Kidney epithelial cell (primary cell): ENCODE measurements around the gene D2HGDH. TPM values are rescaled to one million over a fixed set of nuclear protein-coding genes. Genes with fewer than 3 reads are reported as not detected.
"Not testable (repeated sequence)": the region's sequence is repeated elsewhere in the genome, so short reads cannot be mapped to it uniquely, and the experiment has no call there.

ENCODE experiments used
- DNase-seq: peaks from one replicate; pipeline ENCODE4 v3.0.0-alpha.2; 2010; ENCODE audit warnings: low read depth
- H3K27me3 ChIP-seq: 2 replicates; pipeline ENCODE4 v1.6.0; 2011; ENCODE audit warnings: low read length; ENCODE audit not compliant: control insufficient read depth, insufficient read depth
- H3K36me3 ChIP-seq: 2 replicates; pipeline ENCODE4 v1.5.1; 2011; ENCODE audit warnings: low read length; ENCODE audit not compliant: control insufficient read depth, insufficient read depth
- H3K4me3 ChIP-seq: 2 replicates; pipeline ENCODE4 v1.5.1; 2011; ENCODE audit warnings: low read depth, mild to moderate bottlenecking, control low read depth, low read length
- CTCF ChIP-seq: IDR thresholded peaks from 2 replicates; pipeline ENCODE4 v1.5.1; 2011; ENCODE audit warnings: mild to moderate bottlenecking, moderate library complexity, low read length, control low read depth, inconsistent platforms; ENCODE audit not compliant: insufficient read depth, poor library complexity, severe bottlenecking
- total RNA-seq: library from RNA; depleted of rRNA; stranded (reverse); fragments of >200 nt; gene quantifications from 2 replicates; pipeline ENCODE4 v1.2.3, GENCODE V29; 2015

The D2HGDH gene
- total RNA-seq, 1 donor from 2014 or later = 16.5 TPM

- no peak for TF ChIP-seq CTCF
- Histone ChIP-seq H3K27me3 (no peaks in the 10 kb centered on the region), H3K4me3 (no peak overlapping the region), H3K36me3 (peaks cover 1% of the 10 kb centered on the region)
- no peak for DNase-seq
These were observed 6.4 kb upstream of the D2HGDH start for GRCh38 chr2:241728000-241728399.

- Histone ChIP-seq H3K4me3 (no peak overlapping the region), H3K27me3 (no peaks in the 10 kb centered on the region), H3K36me3 (peaks cover 1% of the 10 kb centered on the region)
- no peak for TF ChIP-seq CTCF
- no peak for DNase-seq
These were observed 5.8 kb upstream of the D2HGDH start for GRCh38 chr2:241728627-241729026.

DNA sequence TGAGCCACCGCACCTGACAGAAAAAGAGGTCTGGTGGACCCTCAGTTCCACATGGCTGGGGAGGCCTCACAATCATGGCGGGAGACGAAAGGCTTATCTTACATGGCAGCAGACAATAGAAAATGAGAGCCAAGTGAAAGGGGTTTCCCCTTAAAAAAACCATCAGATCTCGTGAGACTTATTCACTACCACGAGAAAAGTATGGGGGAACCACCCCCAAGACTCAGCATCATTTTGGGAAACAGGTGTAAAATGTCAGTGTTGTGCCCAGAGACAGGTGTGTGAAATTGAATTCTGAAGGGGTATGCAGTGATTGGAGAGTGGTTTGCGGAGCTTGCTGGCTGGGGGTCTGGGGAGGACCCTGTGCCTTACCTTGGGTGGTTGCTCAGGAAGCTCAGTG, 4.6 kb upstream of the D2HGDH start:
- Histone ChIP-seq H3K4me3 (no peak overlapping the region), H3K27me3 (no peaks in the 10 kb centered on the region), H3K36me3 (peaks cover 1% of the 10 kb centered on the region)
- no peak for TF ChIP-seq CTCF
- no peak for DNase-seq

- Histone ChIP-seq H3K27me3 (no peaks in the 10 kb centered on the region), H3K4me3 (no peak overlapping the region), H3K36me3 (no peaks in the 10 kb centered on the region)
- DNase-seq = no peak
- no peak for TF ChIP-seq CTCF
These were observed 3.6 kb upstream of the D2HGDH start for GRCh38 chr2:241730671-241731293.

DNA sequence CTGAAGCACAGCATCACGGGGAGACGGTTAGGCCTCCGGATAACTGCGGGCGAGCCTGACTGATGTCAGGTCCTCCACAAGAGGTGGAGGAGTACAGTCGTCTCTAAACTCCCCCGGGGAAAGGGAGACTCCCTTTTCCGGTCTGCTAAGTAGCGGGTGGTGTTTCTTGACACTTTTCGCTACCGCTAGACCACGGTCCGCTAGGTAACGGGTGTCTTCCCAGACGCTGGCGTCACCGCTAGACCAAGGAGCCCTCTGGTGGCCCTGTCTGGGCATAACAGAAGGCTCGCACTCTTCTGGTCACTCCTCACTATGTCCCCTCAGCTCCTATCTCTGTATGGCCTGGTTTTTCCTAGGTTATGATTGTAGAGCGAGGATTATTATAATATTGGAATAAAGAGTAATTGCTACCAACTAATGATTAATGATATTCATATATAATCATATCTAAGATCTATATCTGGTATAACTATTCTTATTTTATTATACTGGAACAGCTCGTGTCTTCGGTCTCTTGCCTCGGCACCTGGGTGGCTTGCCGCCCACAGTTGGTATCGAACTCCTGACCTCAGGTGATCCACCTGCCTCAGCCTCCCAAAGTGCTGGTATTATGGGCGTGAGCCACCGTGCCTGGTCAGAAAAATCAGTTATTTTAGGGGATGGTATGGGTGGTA, 1.8 kb upstream of the D2HGDH start:
- not testable (repeated sequence) for H3K4me3 ChIP-seq, H3K36me3 ChIP-seq, H3K27me3 ChIP-seq
- TF ChIP-seq CTCF = peak; percentile 49
- peak; percentile 29 for DNase-seq
